T-cell (primary cell): ENCODE results near the gene HMGCL. TPM values are rescaled to one million over a fixed set of nuclear protein-coding genes. Genes with fewer than 3 reads are reported as not detected.

ENCODE experiments used
- ATAC-seq, 4 experiments: fragments of 200-7000 bp in 3 of 4; fragments of 150-1000 bp in 1 of 4; cut with Tn5 transposase; replicated peaks in 1 of 4; 1 replicate in 3 of 4; 2 replicates in 1 of 4; pipeline ENCODE4 v1.10.0; 2021; ENCODE audit warnings: moderate library complexity in 3 of 4, mild to moderate bottlenecking in 2 of 4, moderate number of reproducible peaks in 1 of 4
- CTCF ChIA-PET, 2 donors: fragments of 300-600 bp; sonication (Branson Sonifier 250); formaldehyde crosslinking; loops; one replicate each; lab custom pipeline; 2022; ENCODE audit warnings: antibody characterized with exemption in 2 of 2; lab: Charles Lee
- POLR2A ChIA-PET, 2 donors: fragments of 300-600 bp; sonication (Branson Sonifier 250); formaldehyde crosslinking; loops; one replicate each; lab custom pipeline; 2022; ENCODE audit warnings: antibody characterized with exemption in 2 of 2; lab: Charles Lee
- DNase-seq, 35 experiments: peaks; one replicate each; pipeline versions ENCODE4 v3.0.0 to v3.0.0-alpha.2; 2013 to 2023
- H3K27ac ChIP-seq: one replicate; pipeline ENCODE4 v1.5.1; 2013; ENCODE audit warnings: low read length
- H3K27me3 ChIP-seq, 2 experiments: replicated peaks in 1 of 2; 1 replicate in 1 of 2; 2 replicates in 1 of 2; pipeline versions ENCODE4 v1.6.1 to v1.7.0; 2013; ENCODE audit warnings: low read length in 1 of 2, mixed read lengths in 1 of 2; ENCODE audit not compliant: control insufficient read depth in 2 of 2, insufficient read depth in 2 of 2; ENCODE audit errors: extremely low read depth in 1 of 2
- H3K36me3 ChIP-seq, 2 donors: 1 replicate in 1 of 2; 2 replicates in 1 of 2; pipeline versions ENCODE4 v1.6.1 to v1.7.0; 2013; ENCODE audit warnings: low read length in 1 of 2; ENCODE audit not compliant: control insufficient read depth in 2 of 2, insufficient read depth in 1 of 2; ENCODE audit errors: extremely low read depth in 1 of 2
- H3K4me1 ChIP-seq, 2 experiments: 1 replicate in 1 of 2; 2 replicates in 1 of 2; pipeline versions ENCODE4 v1.6.1 to v1.7.0; 2013; ENCODE audit warnings: low read length in 2 of 2, mixed read lengths in 1 of 2; ENCODE audit not compliant: insufficient read depth in 2 of 2, control insufficient read depth in 1 of 2; ENCODE audit errors: extremely low read depth in 1 of 2
- H3K4me3 ChIP-seq, 2 donors: 1 replicate in 1 of 2; 2 replicates in 1 of 2; pipeline versions ENCODE4 v1.5.1 to v1.7.0; 2013; ENCODE audit warnings: mild to moderate bottlenecking in 2 of 2, low read length in 1 of 2, moderate library complexity in 1 of 2; ENCODE audit not compliant: control insufficient read depth in 1 of 2; ENCODE audit errors: extremely low read depth in 1 of 2
- H3K9me3 ChIP-seq: 2 replicates; pipeline ENCODE4 v1.7.0; 2013
- H3K27ac Mint-ChIP-seq, 2 donors: one replicate each; pipeline ENCODE4 v1.8.0; 2020 to 2021; ENCODE audit warnings: mild to moderate bottlenecking in 2 of 2, mixed read lengths in 2 of 2
- H3K27me3 Mint-ChIP-seq, 2 donors: one replicate each; pipeline ENCODE4 v1.8.0; 2021 to 2022; ENCODE audit warnings: mixed read lengths in 2 of 2
- H3K36me3 Mint-ChIP-seq: one replicate; pipeline ENCODE4 v1.8.0; 2021; ENCODE audit warnings: mixed read lengths
- H3K4me1 Mint-ChIP-seq, 3 donors: one replicate each; pipeline ENCODE4 v1.8.0; 2020 to 2022; ENCODE audit warnings: mixed read lengths in 3 of 3, mild to moderate bottlenecking in 1 of 3
- H3K4me3 Mint-ChIP-seq, 3 donors: one replicate each; pipeline ENCODE4 v1.8.0; 2020 to 2022; ENCODE audit warnings: mild to moderate bottlenecking in 3 of 3, mixed read lengths in 3 of 3, moderate library complexity in 3 of 3
- H3K9me3 Mint-ChIP-seq, 3 donors: one replicate each; pipeline ENCODE4 v1.8.0; 2020 to 2022; ENCODE audit warnings: mixed read lengths in 3 of 3
- WGBS: methylation state at CpG from one replicate; pipeline ENCODE4 v1.1.5; 2013; ENCODE audit warnings: missing lambda C conversion rate; ENCODE audit not compliant: insufficient coverage; 5-methylcytosine and 5-hydroxymethylcytosine counted together
- total RNA-seq, 35 experiments: library from RNA in 6 of 35; stranded (reverse) in 6 of 35; fragments of 120-200 nt in 1 of 35; gene quantifications; one replicate each; pipeline versions ENCODE4 v1.2.1 to v1.2.4 and lab custom pipeline; 2013 to 2026

The HMGCL gene
- total RNA-seq, 5 donors from 2014 or later (not counting 1 experiment from before 2014, with no cell fraction given) = 14.5 to 39.0 (median 32.9) TPM

GRCh38 chr1:23772854-23773242 is 52.4 kb downstream of the HMGCL start:
- ATAC-seq (no peak), DNase-seq (no peak)
- Histone ChIP-seq H3K4me1 (peaks cover 3 to 14% of the 10 kb centered on the region in 2 experiments), H3K27ac (no peak overlapping the region), H3K4me3 (no peak overlapping the region), H3K27me3 (no peaks in the 10 kb centered on the region), H3K9me3 (no peaks in the 10 kb centered on the region), H3K36me3 (peaks cover 5 to 8% of the 10 kb centered on the region in 2 donors)
- Mint-ChIP-seq H3K4me1 (peaks cover 13 to 30% (median 29%) of the 10 kb centered on the region in 3 donors), H3K9me3 (no peaks in the 10 kb centered on the region), H3K4me3 (no peak overlapping the region), H3K36me3 (no peaks in the 10 kb centered on the region), H3K27ac (no peak overlapping the region), H3K27me3 (no peaks in the 10 kb centered on the region)
- 98% methylated on average over 9 of the region's 10 CpGs for WGBS
- ChIA-PET CTCF (interaction anchor here in 1 of 2 donors (0.6 kb wide), 1 partner anchor 9 kb away, joined by 4 read pairs; no protein-coding TSS in a partner anchor), POLR2A (interaction anchor here in 1 of 2 donors (0.6 kb wide), 1 partner anchor 235 kb away, joined by 3 read pairs; no protein-coding TSS in a partner anchor)

- CTCF ChIA-PET = interaction anchor here (0.6 to 2.7 kb wide), 15 partner anchors 9 to 346 kb away, joined by 3 to 24 read pairs (median 4); partner anchors contain the start of gene ELOA (in 1 of the 2)
- H3K4me3 ChIP-seq = no peak overlapping the region
- no peaks in the 10 kb centered on the region for H3K27me3 ChIP-seq
- H3K36me3 Mint-ChIP-seq = no peaks in the 10 kb centered on the region
- no peak overlapping the region for H3K4me3 Mint-ChIP-seq
- DNase-seq (peak; percentile 61 to 89 (median 79)), ATAC-seq (peak; percentile 92 to 97 (median 94))
- peaks cover 5 to 13% of the 10 kb centered on the region in 2 donors for H3K36me3 ChIP-seq
- H3K27me3 Mint-ChIP-seq = no peaks in the 10 kb centered on the region
- H3K27ac Mint-ChIP-seq = no peak overlapping the region
- H3K9me3 ChIP-seq = no peaks in the 10 kb centered on the region
- peaks cover 2 to 8% of the 10 kb centered on the region in 2 experiments for H3K4me1 ChIP-seq
- H3K27ac ChIP-seq = no peak overlapping the region
- peaks cover 8 to 27% (median 26%) of the 10 kb centered on the region in 3 donors for H3K4me1 Mint-ChIP-seq
- POLR2A ChIA-PET = interaction anchor here (0.6 to 0.8 kb wide), 2 partner anchors 13 to 15 kb away, joined by 4 to 10 read pairs; no protein-coding TSS in a partner anchor
- WGBS = 20% methylated on average over 6 of the region's 14 CpGs
- no peaks in the 10 kb centered on the region for H3K9me3 Mint-ChIP-seq
Observed at GRCh38 chr1:23772049-23772853, 53.0 kb downstream of the HMGCL start.

GRCh38 chr1:23768733-23769132 is 56.5 kb downstream of the HMGCL start:
- no peaks in the 10 kb centered on the region for H3K9me3 ChIP-seq
- WGBS = 83% methylated on average over 3 of the region's 5 CpGs
- H3K4me1 ChIP-seq = peaks cover 0 to 3% of the 10 kb centered on the region in 2 experiments
- H3K27me3 ChIP-seq = no peaks in the 10 kb centered on the region
- H3K36me3 ChIP-seq = peaks cover 5 to 18% of the 10 kb centered on the region in 2 donors
- DNase-seq = no peak
- Mint-ChIP-seq H3K36me3 (no peaks in the 10 kb centered on the region), H3K4me1 (peaks cover 7 to 8% (median 8%) of the 10 kb centered on the region in 3 donors), H3K9me3 (no peaks in the 10 kb centered on the region), H3K27me3 (no peaks in the 10 kb centered on the region), H3K4me3 (no peak overlapping the region), H3K27ac (no peak overlapping the region)
- H3K4me3 ChIP-seq = no peak overlapping the region
- no peak overlapping the region for H3K27ac ChIP-seq
- ChIA-PET CTCF (interaction anchor here in 1 of 2 donors (0.7 kb wide), 2 partner anchors 184 to 254 kb away, joined by 4 read pairs; no protein-coding TSS in a partner anchor), POLR2A (interaction anchor here in 1 of 2 donors (0.6 kb wide), 1 partner anchor 185 kb away, joined by 4 read pairs; no protein-coding TSS in a partner anchor)
- ATAC-seq = no peak

- POLR2A ChIA-PET = no interaction called here
- CTCF ChIA-PET = no interaction called here
Observed at GRCh38 chr1:23763041-23763577, 62.1 kb downstream of the HMGCL start.

GRCh38 chr1:23759277-23759676 is 66.0 kb downstream of the HMGCL start:
- WGBS = 83% methylated on average over 2 of the region's 4 CpGs
- POLR2A ChIA-PET = no interaction called here
- DNase-seq (no peak), ATAC-seq (no peak)
- Mint-ChIP-seq H3K27ac (no peak overlapping the region), H3K36me3 (peaks cover 28% of the 10 kb centered on the region), H3K4me3 (no peak overlapping the region), H3K27me3 (no peaks in the 10 kb centered on the region), H3K9me3 (no peaks in the 10 kb centered on the region), H3K4me1 (peaks cover 2 to 5% (median 3%) of the 10 kb centered on the region in 3 donors)
- H3K36me3 ChIP-seq = peaks cover 18 to 73% of the 10 kb centered on the region in 2 donors
- H3K27me3 ChIP-seq = no peaks in the 10 kb centered on the region
- H3K4me3 ChIP-seq = no peak overlapping the region
- CTCF ChIA-PET = no interaction called here
- no peaks in the 10 kb centered on the region for H3K9me3 ChIP-seq
- no peaks in the 10 kb centered on the region for H3K4me1 ChIP-seq
- H3K27ac ChIP-seq = no peak overlapping the region

More at GRCh38 chr1:23763041-23763577, 62.1 kb downstream of the HMGCL start:
- Mint-ChIP-seq H3K27ac (no peak overlapping the region), H3K4me1 (peaks cover 2 to 5% (median 3%) of the 10 kb centered on the region in 3 donors), H3K27me3 (no peaks in the 10 kb centered on the region), H3K4me3 (no peak overlapping the region), H3K9me3 (no peaks in the 10 kb centered on the region), H3K36me3 (peaks cover 18% of the 10 kb centered on the region)
- 98% methylated on average over 6 of the region's 7 CpGs for WGBS
- no peak overlapping the region for H3K4me3 ChIP-seq
- H3K27ac ChIP-seq = no peak overlapping the region
- no peak for DNase-seq
- no peaks in the 10 kb centered on the region for H3K27me3 ChIP-seq
- H3K4me1 ChIP-seq = no peaks in the 10 kb centered on the region
- ATAC-seq = no peak
- peaks cover 6 to 46% of the 10 kb centered on the region in 2 donors for H3K36me3 ChIP-seq
- no peaks in the 10 kb centered on the region for H3K9me3 ChIP-seq

- Histone ChIP-seq H3K27ac (no peak overlapping the region), H3K27me3 (no peaks in the 10 kb centered on the region), H3K9me3 (no peaks in the 10 kb centered on the region), H3K4me3 (no peak overlapping the region), H3K36me3 (peaks cover 18 to 88% of the 10 kb centered on the region in 2 donors), H3K4me1 (no peaks in the 10 kb centered on the region)
- H3K27ac Mint-ChIP-seq = no peak overlapping the region
- no peaks in the 10 kb centered on the region for H3K9me3 Mint-ChIP-seq
- DNase-seq (no peak), ATAC-seq (no peak)
- ChIA-PET CTCF (interaction anchor here in 1 of 2 donors (0.6 to 0.7 kb wide), 3 partner anchors 29 to 720 kb away, joined by 3 to 10 read pairs (median 5); no protein-coding TSS in a partner anchor), POLR2A (interaction anchor here (0.6 to 0.9 kb wide), 4 partner anchors 14 to 261 kb away, joined by 4 to 10 read pairs (median 7); no protein-coding TSS in a partner anchor)
- H3K4me3 Mint-ChIP-seq = no peak overlapping the region
- peaks cover 2 to 5% (median 2%) of the 10 kb centered on the region in 3 donors for H3K4me1 Mint-ChIP-seq
- no peaks in the 10 kb centered on the region for H3K27me3 Mint-ChIP-seq
- peaks cover 36% of the 10 kb centered on the region for H3K36me3 Mint-ChIP-seq
- no CpG with 5 or more reads among the region's 1 CpG for WGBS
Observed at GRCh38 chr1:23757812-23758211, 67.4 kb downstream of the HMGCL start.
